ENCODE measurements around the gene SPDYE5. TPM values are rescaled to one million over a fixed set of nuclear protein-coding genes. Genes with fewer than 3 reads are reported as not detected.

SPDYE5 gene
- total and polyA plus RNA-seq, 10 of the 15 experiments (the other 5 are each of a cell fraction or from before 2014, with no cell fraction given) = 0.07 to 2.7 (median 1.4) TPM; not detected in 6

- DNase-seq (ENCODE audit: low read depth, low spot score) (no peak), FAIRE-seq (no peak), ATAC-seq (no peak)
- in situ Hi-C loops (cut with MboI) = no loop called here
- Histone ChIP-seq H3K79me2 (ENCODE audit: control insufficient read depth, insufficient read depth, low read length) (no peaks in the 10 kb centered on the region), H3K4me2 (ENCODE audit: control insufficient read depth, insufficient read depth) (no peak overlapping the region), H3K27ac (ENCODE audit: control insufficient read depth, insufficient read depth) (no peak overlapping the region), H3K9ac (ENCODE audit: control insufficient read depth, insufficient read depth, low read length) (no peak overlapping the region), H3K36me3 (ENCODE audit: control insufficient read depth in 2 of 2, insufficient read depth in 2 of 2, low read length in 1 of 2) (no peaks in the 10 kb centered on the region), H3K27me3 (replicated peaks in 1 of 2; ENCODE audit: control insufficient read depth in 2 of 2, insufficient read depth in 2 of 2, low read length in 1 of 2) (no peaks in the 10 kb centered on the region), H3K4me3 (no peak overlapping the region), H4K20me1 (ENCODE audit: control insufficient read depth, insufficient read depth) (no peaks in the 10 kb centered on the region), H3K4me1 (ENCODE audit: control insufficient read depth, insufficient read depth, low read length) (peaks cover 11% of the 10 kb centered on the region), H3K9me3 (replicated peaks; ENCODE audit: control insufficient read depth, insufficient read depth, low read length) (no peaks in the 10 kb centered on the region), H2AFZ (ENCODE audit: control insufficient read depth, low read depth, low read length) (no peak overlapping the region)
- ChIA-PET RAD21 (ENCODE audit: unreplicated experiment) (interaction anchor here (1.3 kb wide), 2 partner anchors 108 to 206 kb away, joined by 3 read pairs; no protein-coding TSS in a partner anchor), CTCF (interaction anchor here (2.0 kb wide), 1 partner anchor 228 kb away, joined by 5 read pairs; no protein-coding TSS in a partner anchor), SMC1A (ENCODE audit: uncharacterized antibody, unreplicated experiment) (interaction anchor here (1.0 kb wide), 1 partner anchor 12 kb away, joined by 5 read pairs; no protein-coding TSS in a partner anchor), POLR2A (interaction anchor here (0.6 kb wide), 1 partner anchor 231 kb away, joined by 4 read pairs; no protein-coding TSS in a partner anchor)
- intact Hi-C loops (cut with micrococcal nuclease; ENCODE audit: unreplicated experiment) = loop anchor here (10.0 kb wide), 1 partner anchor 101 kb away; no protein-coding TSS in a partner anchor
- BruUV-seq (replicated peaks) = no TSS peak
- TF ChIP-seq ZBTB11 (CRISPR knock-in tag; IDR thresholded peaks at IDR 0.05) (no peak), POLR2AphosphoS2 (IDR thresholded peaks at IDR 0.05; ENCODE audit: low read depth, low read length) (no peak), POLR2AphosphoS5 (IDR thresholded peaks at IDR 0.05; ENCODE audit: low read length) (no peak), SIX5 (IDR thresholded peaks at IDR 0.05; ENCODE audit: low read depth, low read length, severe bottlenecking) (no peak), YBX1 (IDR thresholded peaks at IDR 0.05) (no peak), MXI1 (IDR thresholded peaks at IDR 0.05; ENCODE audit: low read depth, low read length) (no peak), IRF5 (IDR thresholded peaks at IDR 0.05; ENCODE audit: borderline replicate concordance) (no peak), RAD21 (IDR thresholded peaks at IDR 0.05; ENCODE audit: insufficient read depth, low read depth, low read length) (no peak), E4F1 (IDR thresholded peaks at IDR 0.05; ENCODE audit: borderline replicate concordance, partially characterized antibody) (no peak), CHD1 (IDR thresholded peaks at IDR 0.05; ENCODE audit: low read depth, low read length) (no peak), ZBTB4 (CRISPR knock-in tag; IDR thresholded peaks at IDR 0.05) (no peak), RB1 (IDR thresholded peaks at IDR 0.05; ENCODE audit: borderline replicate concordance) (no peak)
- WGBS (ENCODE audit: insufficient coverage, insufficient replicate concordance, low lambda C conversion rate, missing lambda C conversion rate) = 95% methylated on average over 6 of the region's 6 CpGs
Measured at GRCh38 chr7:75533926-75534325, 41.8 kb downstream of the SPDYE5 start.
